GM19043 (cell line): ENCODE results near the gene GPR152.
"Not testable (repeated sequence)": the region's sequence is repeated elsewhere in the genome, so short reads cannot be mapped to it uniquely, and the experiment has no call there.

Source experiments
- ATAC-seq: cut with Tn5 transposase; IDR thresholded peaks from one replicate; pipeline ENCODE4 v1.9.1; 2021; ENCODE audit warnings: low read depth; ENCODE audit not compliant: unreplicated experiment

Gene GPR152

DNA sequence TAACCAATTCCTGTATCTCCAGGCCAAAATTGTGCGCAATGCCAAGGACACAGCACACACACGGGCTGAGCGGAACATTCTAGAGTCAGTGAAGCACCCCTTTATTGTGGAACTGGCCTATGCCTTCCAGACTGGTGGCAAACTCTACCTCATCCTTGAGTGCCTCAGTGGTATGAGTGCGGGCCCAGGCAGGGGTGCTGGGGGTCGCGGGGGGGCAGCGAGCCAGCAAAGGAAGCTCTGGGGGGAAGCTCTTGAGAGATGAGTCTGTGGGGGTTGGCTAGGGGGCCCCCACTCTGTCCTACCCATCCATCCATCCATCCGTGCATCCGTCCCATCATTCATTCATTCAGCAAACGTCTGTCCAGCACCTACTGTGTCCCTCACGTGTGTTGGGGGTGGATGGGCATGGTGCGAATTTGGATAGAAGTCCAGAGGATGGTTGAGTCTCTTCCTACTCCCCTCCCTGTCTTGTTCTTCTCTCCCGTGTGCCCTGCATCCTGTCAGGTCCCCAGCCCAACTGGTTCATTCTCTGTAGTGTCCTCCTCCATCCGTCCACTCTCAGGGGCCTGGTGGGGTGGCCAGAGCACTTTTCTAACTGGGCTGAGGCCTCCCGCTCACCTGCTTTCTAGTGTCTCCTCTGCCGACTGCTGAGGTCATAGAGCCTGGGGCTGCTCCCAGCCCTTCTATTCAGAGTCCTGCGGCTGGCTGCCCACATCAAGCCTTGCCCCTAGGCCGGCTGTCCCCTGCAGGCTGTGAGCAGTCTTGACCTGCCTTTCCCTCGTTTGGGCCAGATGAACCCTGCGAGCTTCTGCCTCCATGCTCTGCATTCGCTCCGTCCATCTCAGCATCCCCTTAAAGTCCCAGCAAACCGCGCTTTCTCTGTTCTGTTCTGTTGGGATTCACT lies 20.9 kb downstream of the GPR152 start:
- ATAC-seq = no peak

DNA sequence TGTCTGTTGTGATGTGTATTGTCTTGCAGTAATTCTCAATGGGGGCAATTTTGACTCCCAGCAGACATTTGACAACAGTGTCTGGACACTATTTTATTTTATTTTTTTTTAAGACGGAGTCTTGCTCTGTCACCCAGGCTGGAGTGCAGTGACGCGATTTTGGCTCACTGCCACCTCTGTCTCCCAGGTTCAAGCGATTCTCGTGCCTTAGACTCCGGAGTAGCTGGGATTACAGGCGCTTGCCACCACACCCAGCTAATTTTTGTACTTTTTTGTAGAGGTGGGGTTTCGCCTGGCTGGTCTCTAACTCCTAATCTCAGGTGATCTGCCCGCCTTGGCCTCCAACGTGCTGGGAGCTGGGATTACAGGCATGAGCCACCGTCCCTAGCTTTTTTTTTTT lies 22.8 kb downstream of the GPR152 start:
- no peak for ATAC-seq

DNA sequence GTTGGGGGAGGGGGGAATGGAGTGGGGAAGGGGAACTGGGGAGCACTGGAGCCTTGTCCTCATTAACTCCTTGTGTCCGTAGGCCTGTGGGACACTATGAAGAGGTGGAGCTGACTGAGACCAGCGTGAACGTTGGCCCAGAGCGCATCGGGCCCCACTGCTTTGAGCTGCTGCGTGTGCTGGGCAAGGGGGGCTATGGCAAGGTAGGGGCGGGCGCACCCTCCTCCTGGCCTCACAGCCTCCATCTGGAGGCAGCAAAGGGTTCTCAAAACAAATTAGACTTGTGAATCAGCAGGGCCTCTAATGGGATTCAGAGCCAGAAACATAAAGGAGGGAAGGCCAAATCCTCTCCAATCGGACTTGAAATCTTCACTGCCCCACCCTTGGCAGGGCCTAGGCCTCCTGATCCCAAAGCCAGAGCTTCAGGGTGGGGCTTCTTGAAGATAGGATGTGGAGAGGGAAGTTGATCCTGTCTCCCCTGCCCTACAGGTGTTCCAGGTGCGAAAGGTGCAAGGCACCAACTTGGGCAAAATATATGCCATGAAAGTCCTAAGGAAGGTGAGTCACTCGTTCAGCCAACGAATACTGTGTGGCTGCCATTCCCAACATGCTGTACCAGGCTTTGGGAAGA lies 23.4 kb downstream of the GPR152 start:
- ATAC-seq = no peak

DNA sequence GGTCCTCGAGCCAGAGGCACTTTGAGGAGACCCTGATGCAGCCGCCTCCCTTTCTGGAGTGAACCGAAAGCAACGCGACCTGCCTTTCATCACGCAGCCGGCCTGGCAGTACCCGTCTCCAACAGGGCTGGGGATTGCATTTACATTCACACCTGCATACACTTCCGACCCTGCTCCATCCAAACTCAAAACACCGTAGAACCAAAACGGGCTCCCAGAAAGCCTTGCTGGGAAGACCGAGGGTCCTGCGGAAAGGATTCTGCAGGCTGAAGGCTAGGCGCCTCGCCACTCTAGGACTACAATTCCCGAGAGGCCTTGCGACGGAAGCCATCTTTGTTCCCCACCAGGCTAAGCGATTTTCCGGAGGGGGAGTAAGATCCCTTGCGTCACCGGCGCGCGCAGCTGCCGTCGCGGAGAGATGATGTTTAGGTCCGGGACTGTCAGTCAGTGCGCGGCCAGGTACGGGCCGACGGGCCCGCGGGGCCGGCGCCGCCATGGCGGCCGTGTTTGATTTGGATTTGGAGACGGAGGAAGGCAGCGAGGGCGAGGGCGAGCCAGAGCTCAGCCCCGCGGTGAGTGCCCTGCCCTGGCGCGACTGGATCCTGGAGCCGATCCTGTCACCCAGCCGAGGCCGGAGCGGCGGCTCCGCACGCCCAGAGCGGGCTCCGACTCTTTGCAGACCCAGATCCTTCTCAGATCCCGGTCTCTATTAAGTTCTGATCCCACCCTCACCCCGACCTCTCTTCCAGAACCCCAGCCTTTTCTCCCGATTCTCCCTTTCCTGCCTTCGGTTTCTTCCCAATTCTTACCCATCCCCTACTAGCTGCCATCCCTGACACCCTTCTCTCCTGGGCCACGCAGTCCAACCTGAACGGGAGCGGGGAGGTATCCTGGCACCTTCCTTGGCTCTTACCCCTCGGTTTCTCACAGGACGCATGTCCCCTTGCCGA lies 24.2 kb downstream of the GPR152 start, which contains the start of gene RPS6KB2:
RPS6KB2 (plus strand) TSS at position 443 of the 950 bp plus-strand sequence; CDS start at position 495, 52 bp downstream.
- peak; percentile 56 for ATAC-seq

DNA sequence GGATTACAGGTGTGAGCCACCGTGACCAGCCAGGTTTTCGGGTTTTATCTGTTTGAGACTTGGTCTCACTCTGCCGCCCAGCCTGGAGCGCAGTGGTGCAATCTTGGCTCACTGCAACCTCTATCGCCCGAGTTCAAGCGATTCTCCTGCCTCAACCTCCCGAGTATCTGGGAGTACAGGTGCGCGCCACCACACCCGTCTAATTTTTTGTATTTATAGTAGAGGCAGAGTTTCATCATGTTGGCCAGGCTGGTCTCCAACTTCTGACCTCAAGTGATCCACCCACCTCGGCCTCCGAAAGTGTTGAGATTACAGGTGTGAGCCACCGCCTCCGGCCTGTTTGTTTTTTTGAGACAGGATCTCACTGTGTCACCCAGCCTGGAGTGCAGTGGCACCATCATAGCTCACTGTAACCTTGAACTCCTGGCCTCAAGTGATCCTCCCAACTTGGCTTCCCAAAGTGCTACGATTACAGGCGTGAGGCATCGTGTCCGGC lies 25.1 kb downstream of the GPR152 start:
- ATAC-seq = not testable (repeated sequence)

GRCh38 chr11:67423891-67424613 lies 28.5 kb downstream of the GPR152 start:
- ATAC-seq = no peak

GRCh38 chr11:67423466-67423865 lies 29.1 kb downstream of the GPR152 start:
- ATAC-seq = no peak

- ATAC-seq = no peak
These were observed 29.6 kb downstream of the GPR152 start for GRCh38 chr11:67422891-67423290.

GRCh38 chr11:67421430-67422031 lies 31.0 kb downstream of the GPR152 start:
- no peak for ATAC-seq

DNA sequence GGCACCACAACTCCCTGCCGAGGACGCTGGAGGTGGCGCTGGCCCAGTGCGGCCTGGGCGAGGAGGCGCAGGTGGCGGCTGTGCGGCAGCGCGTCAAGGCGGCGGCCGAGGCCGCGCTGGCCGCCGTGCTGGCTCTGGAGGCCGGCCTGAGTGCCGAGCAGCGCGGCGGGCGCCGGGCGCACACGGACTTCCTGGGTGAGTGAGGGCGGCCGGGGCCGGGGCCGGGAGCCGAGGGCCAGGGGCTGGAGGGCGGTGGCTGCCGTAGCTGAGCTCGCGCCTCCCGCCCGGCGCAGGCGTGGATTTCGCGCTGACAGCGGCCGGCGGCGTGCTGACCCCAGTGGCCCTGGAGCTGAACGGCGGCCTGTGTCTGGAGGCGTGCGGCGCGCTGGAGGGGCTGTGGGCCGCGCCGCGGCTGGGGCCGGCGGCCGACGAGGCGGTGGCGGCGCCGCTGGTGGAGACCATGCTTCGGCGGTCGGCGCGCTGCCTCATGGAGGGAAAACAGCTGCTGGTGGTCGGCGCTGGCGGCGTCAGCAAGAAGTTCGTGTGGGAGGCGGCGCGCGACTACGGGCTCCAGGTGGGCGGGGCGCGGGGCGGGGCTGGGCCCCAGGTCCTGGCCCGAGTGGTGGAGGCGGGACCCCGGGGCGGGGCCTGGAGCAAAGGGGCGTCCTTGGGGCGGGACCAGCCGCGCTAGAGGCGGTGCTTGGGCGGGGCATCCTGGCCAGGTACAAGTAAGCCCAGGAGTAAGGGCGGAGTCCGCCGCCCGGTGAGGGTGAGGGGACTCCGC lies 31.7 kb downstream of the GPR152 start:
- peak; percentile 94 for ATAC-seq

- ATAC-seq = no peak
These were observed 32.3 kb downstream of the GPR152 start for GRCh38 chr11:67420147-67420645.

DNA sequence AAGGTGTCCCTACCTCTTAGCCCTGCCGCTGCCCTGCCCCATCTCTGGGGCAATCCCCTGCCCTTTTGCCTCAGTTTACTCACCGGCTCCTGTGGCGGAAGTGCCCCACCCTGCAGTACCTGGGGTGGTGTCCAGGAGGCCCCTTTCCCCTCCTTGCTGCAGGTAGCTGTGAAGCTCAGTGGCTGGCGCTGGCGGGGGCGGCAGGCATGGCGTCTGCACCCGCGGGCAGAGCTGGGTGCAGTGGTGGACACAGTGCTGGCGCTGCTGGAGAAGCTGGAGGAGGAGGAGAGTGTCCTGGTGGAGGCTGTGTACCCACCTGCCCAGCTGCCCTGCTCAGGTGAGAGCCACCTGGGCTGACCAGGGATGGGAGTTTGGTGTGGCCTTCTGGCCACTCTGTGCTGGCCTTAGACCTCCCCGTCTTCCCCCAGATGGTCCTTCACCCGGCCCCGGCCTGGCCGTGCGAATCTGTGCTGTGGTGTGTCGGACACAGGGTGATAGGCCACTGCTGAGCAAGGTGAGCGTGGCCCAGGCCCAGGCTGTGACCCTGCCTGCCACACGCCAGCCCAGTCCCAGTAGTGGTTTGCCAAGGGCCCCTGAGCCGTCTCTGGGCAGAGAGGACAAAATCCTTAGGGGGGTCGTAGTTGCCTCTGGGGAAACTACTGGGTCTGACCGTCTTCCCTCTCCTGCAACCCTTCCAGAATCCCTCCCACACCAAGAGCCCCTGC lies 33.0 kb downstream of the GPR152 start:
- no peak for ATAC-seq

GRCh38 chr11:67418476-67419281 lies 33.9 kb downstream of the GPR152 start:
- ATAC-seq = no peak

- no peak for ATAC-seq
These were observed 35.1 kb downstream of the GPR152 start for GRCh38 chr11:67417425-67417824.

DNA sequence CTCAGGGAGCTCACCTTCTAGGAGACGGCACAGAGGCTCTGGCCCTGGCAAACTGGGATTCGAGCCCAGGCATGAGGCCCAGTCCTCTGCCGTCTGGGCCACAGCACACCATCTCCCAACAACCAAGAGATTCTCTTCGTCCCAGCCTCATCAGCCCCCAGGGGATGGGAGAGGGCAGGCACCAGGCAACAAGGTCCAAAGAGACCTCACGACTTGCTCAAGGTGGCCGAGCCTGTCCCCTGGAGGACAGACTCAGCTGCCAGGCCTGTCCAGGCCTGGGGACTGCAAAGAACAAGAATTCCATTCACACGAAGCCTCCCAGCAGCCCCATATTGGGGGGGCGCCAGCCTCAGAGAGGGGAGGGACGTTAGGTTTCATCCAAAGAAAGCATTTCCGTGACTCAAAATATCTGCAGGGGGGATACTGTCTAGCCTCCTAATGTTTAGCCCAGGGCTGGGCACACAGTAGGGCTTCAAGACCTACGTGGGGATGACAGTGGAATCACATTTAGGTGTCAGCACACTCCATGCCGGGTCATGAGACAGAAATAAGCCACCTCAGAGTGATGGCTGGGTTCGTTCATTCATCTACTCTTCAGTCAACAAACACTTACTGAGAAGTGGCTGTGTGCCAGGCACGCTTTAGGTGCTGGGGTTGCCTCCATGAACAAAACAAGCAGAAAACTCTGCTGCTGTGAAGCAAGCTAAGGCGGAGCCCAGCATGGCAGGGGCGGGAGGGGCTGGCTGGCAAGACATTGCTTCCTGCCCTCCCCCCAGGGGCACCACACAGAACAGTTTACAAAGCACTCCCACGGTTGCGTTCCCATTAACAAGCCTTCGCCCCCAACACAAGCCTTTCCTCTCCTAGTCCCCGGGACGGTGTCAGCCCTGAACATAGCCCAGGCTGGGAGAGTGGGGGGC lies 35.9 kb downstream of the GPR152 start:
- ATAC-seq = no peak
